K562 (cell line): Measurements from ENCODE around the gene TMEM117. TPM values are rescaled to one million over a fixed set of nuclear protein-coding genes. Genes with fewer than 3 reads are reported as not detected.

ENCODE experiments used
- CBX3 ChIP-seq, 2 experiments: IDR thresholded peaks; 1 replicate in 1 of 2; 2 replicates in 1 of 2; pipeline ENCODE4 v1.6.1; 2012; ENCODE audit warnings: inconsistent platforms in 2 of 2, low read length in 2 of 2, borderline replicate concordance in 1 of 2, control low read depth in 1 of 2
- RERE ChIP-seq: sonication (generic); formaldehyde crosslinking; IDR thresholded peaks from 2 replicates; pipeline ENCODE4 v1.8.0; 2023; ENCODE audit warnings: missing genetic modification reagents, mild to moderate bottlenecking, borderline replicate concordance
- VEZF1 ChIP-seq: fragments of 200-800 bp; sonication (Bioruptor generic); IDR thresholded peaks from 2 replicates; pipeline ENCODE4 v1.6.1; 2017; ENCODE audit warnings: missing genetic modification characterization, missing compliant biosample characterization
- WHSC1 ChIP-seq: IDR thresholded peaks from one replicate; pipeline ENCODE4 v1.6.1; 2012; ENCODE audit warnings: low read length, control low read depth, inconsistent platforms
- polyA plus RNA-seq, 8 experiments: library from polyadenylated mRNA; depleted of rRNA in 4 of 8; stranded (reverse) in 5 of 8; unstranded in 3 of 8; fragments of >200 nt; fragmentation: Nextera tagmentation in 2 of 8; fragmentation: Illumina TruSeq in 1 of 8; extraction: Ambion mirVana in 2 of 8; extraction: Trizol in 1 of 8; gene quantifications; 2 replicates each; pipeline versions ENCODE4 v1.2.1 to v1.2.3, GENCODE V29; 2011 to 2014; ENCODE audit warnings: inconsistent platforms in 1 of 8, missing spikeins in 1 of 8
- total RNA-seq, 7 experiments: library from RNA; depleted of rRNA in 6 of 7; stranded (reverse); fragments of >200 nt in 6 of 7; fragmentation: Illumina TruSeq in 2 of 7; extraction: Trizol in 2 of 7; gene quantifications; 2 replicates each; pipeline versions ENCODE4 v1.2.1 to v1.2.3, GENCODE V29; 2011 to 2021; ENCODE audit warnings: low replicate concordance in 1 of 7

Gene TMEM117
- total and polyA plus RNA-seq, 9 of the 15 experiments (the other 6 are each of a cell fraction or from before 2014, with no cell fraction given), result 0.31 to 2.8 (median 1.0) TPM

- no peak for TF ChIP-seq RERE (CRISPR knock-in tag)
- no peak for TF ChIP-seq CBX3 (IDR thresholded peaks at IDR 0.05; ENCODE audit: borderline replicate concordance in 1 of 2, low read length in 2 of 2)
- no peak for TF ChIP-seq VEZF1 (CRISPR knock-in tag)
- TF ChIP-seq WHSC1, result no peak
- TF ChIP-seq, all 486 proteins: peak for 0
Observed at GRCh38 chr12:43812926-43813325, 23.0 kb upstream of the TMEM117 start (continued).
